Stimulated activated naive CD8-positive, alpha-beta T cell treated with anti-CD3 and anti-CD28 coated beads, Interleukin-15, amount 100 ng/mL, for 72 hours (primary cell): Measurements from ENCODE around the gene MYH6.
"Not testable (repeated sequence)": the region's sequence is repeated elsewhere in the genome, so short reads cannot be mapped to it uniquely, and the experiment has no call there.

Experiments used
- ATAC-seq: fragments of 150-1000 bp; cut with Tn5 transposase; 2 replicates; pipeline ENCODE4 v1.10.0; 2021; ENCODE audit warnings: mild to moderate bottlenecking, moderate library complexity
- DNase-seq, 2 donors: peaks; one replicate each; pipeline ENCODE4 v3.0.0; 2021 to 2022
- H3K27ac Mint-ChIP-seq, 2 donors: one replicate each; pipeline ENCODE4 v1.8.0; 2022; ENCODE audit warnings: mild to moderate bottlenecking in 2 of 2, mixed read lengths in 2 of 2, moderate library complexity in 2 of 2
- H3K27me3 Mint-ChIP-seq: one replicate; pipeline ENCODE4 v1.8.0; 2022; ENCODE audit warnings: mixed read lengths
- H3K4me1 Mint-ChIP-seq: one replicate; pipeline ENCODE4 v1.8.0; 2022; ENCODE audit warnings: mild to moderate bottlenecking, mixed read lengths
- H3K4me3 Mint-ChIP-seq, 2 donors: one replicate each; pipeline ENCODE4 v1.8.0; 2022; ENCODE audit warnings: mild to moderate bottlenecking in 2 of 2, mixed read lengths in 2 of 2, moderate library complexity in 1 of 2
- H3K9me3 Mint-ChIP-seq, 2 donors: one replicate each; pipeline ENCODE4 v1.8.0; 2022; ENCODE audit warnings: mixed read lengths in 2 of 2

MYH6 gene

GRCh38 chr14:23428686-23429495 lies 20.8 kb upstream of the MYH6 start:
- peak overlapping the region in 1 of 2 donors; percentile 14 for H3K27ac Mint-ChIP-seq
- DNase-seq = no peak
- H3K4me1 Mint-ChIP-seq = no peaks in the 10 kb centered on the region
- ATAC-seq = no peak
- peaks cover 6% of the 10 kb centered on the region for H3K27me3 Mint-ChIP-seq
- no peaks in the 10 kb centered on the region for H3K9me3 Mint-ChIP-seq
- no peak overlapping the region for H3K4me3 Mint-ChIP-seq

DNA sequence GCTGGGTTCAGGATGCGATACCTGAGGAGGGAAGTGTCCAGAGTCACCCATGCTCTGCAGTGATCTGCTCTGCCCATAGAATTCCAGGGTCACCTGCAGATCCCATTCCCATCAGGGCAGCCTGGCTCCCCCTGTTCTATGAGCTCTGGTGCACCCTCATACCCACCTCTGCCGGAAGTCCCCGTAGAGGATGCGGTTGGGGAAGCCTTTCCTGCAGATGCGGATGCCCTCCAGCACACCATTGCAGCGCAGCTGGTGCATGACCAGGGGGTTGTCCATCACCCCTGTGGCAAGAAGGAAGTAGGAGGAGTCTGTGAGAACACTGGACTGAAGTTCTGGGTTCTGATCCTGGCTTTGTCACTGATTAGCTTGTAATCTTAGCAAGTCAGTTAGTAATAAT lies 17.7 kb upstream of the MYH6 start:
- ATAC-seq = not testable (repeated sequence)

GRCh38 chr14:23425169-23425568 lies 17.1 kb upstream of the MYH6 start:
- ATAC-seq = no peak
- Mint-ChIP-seq H3K9me3 (no peaks in the 10 kb centered on the region), H3K27me3 (no peaks in the 10 kb centered on the region), H3K4me1 (peaks cover 18% of the 10 kb centered on the region), H3K27ac (no peak overlapping the region), H3K4me3 (no peak overlapping the region)
- DNase-seq = no peak

More for the DNA sequence above, 17.7 kb upstream of the MYH6 start:
- H3K4me3 Mint-ChIP-seq, H3K27ac Mint-ChIP-seq, H3K9me3 Mint-ChIP-seq, H3K27me3 Mint-ChIP-seq, DNase-seq: not testable (repeated sequence)
- peaks cover 16% of the 10 kb centered on the region for H3K4me1 Mint-ChIP-seq

DNA sequence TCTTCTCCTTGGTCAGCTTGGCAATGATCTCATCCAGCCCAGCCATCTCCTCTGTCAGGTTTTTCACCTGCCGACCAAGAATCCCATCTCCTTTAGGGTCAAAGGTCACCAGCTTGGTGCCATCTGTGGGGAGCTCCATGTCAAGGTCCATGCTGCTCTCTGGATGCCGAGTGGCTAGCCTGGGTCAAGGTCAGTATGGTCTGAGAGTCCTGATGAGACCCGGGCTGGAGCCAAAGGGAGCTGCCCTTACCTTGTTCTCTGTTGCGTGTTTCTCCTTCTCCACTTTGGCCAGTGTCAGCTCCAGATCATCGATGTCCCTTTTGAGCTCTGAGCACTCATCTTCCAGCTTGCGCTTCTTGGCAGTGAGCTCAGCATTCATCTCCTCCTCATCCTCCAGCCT lies 15.6 kb upstream of the MYH6 start:
- no peaks in the 10 kb centered on the region for H3K9me3 Mint-ChIP-seq
- peaks cover 18% of the 10 kb centered on the region for H3K4me1 Mint-ChIP-seq
- ATAC-seq = no peak
- DNase-seq = no peak
- H3K4me3 Mint-ChIP-seq = no peak overlapping the region
- peaks cover 8% of the 10 kb centered on the region for H3K27me3 Mint-ChIP-seq
- H3K27ac Mint-ChIP-seq = peak overlapping the region in 1 of 2 donors; percentile 9

DNA sequence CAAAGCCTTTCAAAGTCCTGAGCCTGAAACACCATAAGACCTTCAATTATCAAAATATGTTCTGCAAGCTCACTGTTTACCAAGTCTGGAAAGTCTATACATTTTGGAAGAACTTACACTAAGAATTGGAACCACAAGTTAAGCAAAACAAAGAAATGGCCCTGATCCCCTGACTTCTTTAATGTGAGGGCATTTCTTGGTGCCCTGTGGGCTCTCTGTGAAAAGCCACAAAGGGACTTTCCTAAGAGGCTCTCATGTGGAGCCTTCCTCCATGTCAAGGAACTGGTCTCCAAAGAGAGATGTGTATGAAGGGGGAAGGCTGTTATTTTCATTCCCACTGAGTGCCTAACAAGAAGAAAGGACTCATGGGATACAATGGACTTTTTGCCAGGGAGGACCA lies 13.5 kb upstream of the MYH6 start:
- H3K9me3 Mint-ChIP-seq = no peaks in the 10 kb centered on the region
- DNase-seq (peak; percentile 40 to 68), ATAC-seq (peak; percentile 97)
- H3K27me3 Mint-ChIP-seq = peaks cover 8% of the 10 kb centered on the region
- H3K27ac Mint-ChIP-seq = peak overlapping the region; percentile 88 to 89
- H3K4me3 Mint-ChIP-seq = peak overlapping the region; percentile 25 to 66
- peaks cover 18% of the 10 kb centered on the region for H3K4me1 Mint-ChIP-seq

DNA sequence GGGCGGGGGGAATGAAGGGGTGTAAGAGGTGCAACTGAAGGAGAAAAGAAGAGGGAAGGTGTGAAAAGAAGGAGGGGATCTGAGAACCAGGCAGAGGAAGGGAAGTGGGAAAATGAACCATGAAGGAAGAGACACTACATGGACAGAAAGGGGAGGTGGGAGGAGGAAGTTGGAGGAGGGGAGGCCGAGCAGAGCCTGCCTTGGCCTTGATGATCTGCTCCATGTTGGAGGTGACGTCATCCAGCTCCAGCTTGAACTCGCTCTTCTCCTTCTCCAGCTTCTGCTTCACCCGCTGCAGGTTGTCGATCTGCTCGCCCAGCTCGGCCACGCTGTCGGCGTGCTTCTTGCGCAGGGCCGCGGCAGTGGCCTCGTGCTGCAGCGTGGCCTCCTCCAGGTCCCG lies 11.6 kb upstream of the MYH6 start:
- not testable (repeated sequence) for H3K4me3 Mint-ChIP-seq, H3K27me3 Mint-ChIP-seq, H3K9me3 Mint-ChIP-seq, DNase-seq, ATAC-seq
- H3K4me1 Mint-ChIP-seq = peaks cover 18% of the 10 kb centered on the region
- peak overlapping the region in 1 of 2 donors; percentile 72 for H3K27ac Mint-ChIP-seq

GRCh38 chr14:23418021-23418420 lies 9.9 kb upstream of the MYH6 start:
- H3K27ac Mint-ChIP-seq = peak overlapping the region in 1 of 2 donors; percentile 19
- H3K4me1 Mint-ChIP-seq = peaks cover 18% of the 10 kb centered on the region
- H3K27me3 Mint-ChIP-seq = peaks cover 8% of the 10 kb centered on the region

GRCh38 chr14:23417269-23417668 lies 9.2 kb upstream of the MYH6 start:
- H3K9me3 Mint-ChIP-seq, DNase-seq, H3K4me3 Mint-ChIP-seq, H3K27me3 Mint-ChIP-seq, ATAC-seq: not testable (repeated sequence)
- Mint-ChIP-seq H3K4me1 (peaks cover 17% of the 10 kb centered on the region), H3K27ac (peak overlapping the region in 1 of 2 donors; percentile 50)

More at GRCh38 chr14:23418021-23418420, 9.9 kb upstream of the MYH6 start:
- Mint-ChIP-seq H3K4me3 (no peak overlapping the region), H3K9me3 (no peaks in the 10 kb centered on the region)
- DNase-seq = no peak
- no peak for ATAC-seq

DNA sequence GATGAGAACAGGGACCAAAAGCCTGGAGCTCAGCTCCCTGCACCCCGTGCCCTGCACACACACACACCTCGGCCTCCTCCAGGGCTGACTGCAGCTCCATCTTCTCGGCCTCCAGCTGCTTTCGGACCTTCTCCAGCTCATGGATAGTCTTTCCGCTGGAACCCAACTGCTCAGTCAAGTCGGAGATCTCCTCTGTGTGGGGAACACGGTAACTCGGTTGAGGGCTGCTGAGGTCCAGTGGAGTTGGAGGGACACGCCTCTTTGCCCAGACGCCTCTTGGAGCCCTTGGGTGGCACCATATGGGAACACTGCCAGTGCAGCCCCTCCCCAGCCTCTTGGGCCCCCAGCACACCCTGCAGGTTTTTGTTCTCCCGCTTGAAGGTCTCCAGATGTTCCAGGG lies 8.7 kb upstream of the MYH6 start:
- ATAC-seq = no peak
- Mint-ChIP-seq H3K27me3 (peaks cover 8% of the 10 kb centered on the region), H3K4me1 (peaks cover 12% of the 10 kb centered on the region)

GRCh38 chr14:23415821-23416778 lies 8.0 kb upstream of the MYH6 start:
- Mint-ChIP-seq H3K4me3 (no peak overlapping the region), H3K27ac (no peak overlapping the region), H3K4me1 (peaks cover 5% of the 10 kb centered on the region), H3K9me3 (no peaks in the 10 kb centered on the region), H3K27me3 (peaks cover 8% of the 10 kb centered on the region)
- DNase-seq (no peak), ATAC-seq (no peak)

More for the DNA sequence above, 8.7 kb upstream of the MYH6 start:
- no peak overlapping the region for H3K4me3 Mint-ChIP-seq
- no peak for DNase-seq
- no peaks in the 10 kb centered on the region for H3K9me3 Mint-ChIP-seq
- H3K27ac Mint-ChIP-seq = no peak overlapping the region

DNA sequence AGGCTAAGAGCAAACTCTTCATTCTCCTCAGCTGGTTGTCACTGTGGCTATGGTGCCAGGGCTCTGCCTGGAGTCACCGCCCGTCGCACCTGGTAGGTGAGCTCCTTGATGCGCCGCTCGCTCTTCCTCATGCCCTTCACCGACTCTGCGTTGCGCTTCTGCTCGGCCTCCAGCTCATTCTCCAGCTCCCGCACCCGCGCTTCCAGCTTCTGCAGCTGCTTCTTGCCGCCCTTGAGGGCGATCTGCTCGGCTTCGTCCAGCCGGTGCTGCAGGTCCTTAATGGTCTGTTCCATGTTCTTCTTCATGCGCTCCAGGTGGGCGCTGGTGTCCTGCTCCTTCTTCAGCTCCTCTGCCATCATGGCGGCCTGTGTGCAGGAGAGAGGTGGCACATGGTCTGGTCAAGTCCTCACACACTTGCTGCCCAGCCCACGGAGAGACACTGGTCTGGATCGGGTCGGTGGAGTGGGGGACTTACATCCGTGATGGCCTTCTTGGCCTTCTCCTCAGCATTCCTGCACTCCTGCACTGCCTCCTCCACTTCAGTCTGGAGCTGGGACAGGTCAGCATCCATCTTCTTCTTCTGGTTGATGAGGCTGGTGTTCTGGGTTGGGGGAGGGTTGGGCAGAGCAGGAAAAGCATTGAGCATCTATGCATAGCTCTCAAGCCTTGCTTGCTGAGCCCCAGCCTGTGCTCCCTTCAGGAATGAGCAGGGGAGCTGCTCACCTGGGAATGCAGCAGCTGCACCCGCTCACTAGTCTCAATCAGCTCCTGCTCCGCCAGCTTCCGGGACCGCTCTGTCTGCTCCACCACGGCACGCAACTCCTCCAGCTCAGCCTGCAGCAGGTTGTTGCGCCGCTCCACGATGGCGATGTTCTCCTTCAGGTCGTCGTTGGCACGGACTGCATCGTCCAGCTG lies 7.1 kb upstream of the MYH6 start:
- Mint-ChIP-seq H3K27me3 (peaks cover 8% of the 10 kb centered on the region), H3K4me1 (no peaks in the 10 kb centered on the region), H3K27ac (peak overlapping the region in 1 of 2 donors; percentile 4), H3K9me3 (no peaks in the 10 kb centered on the region), H3K4me3 (no peak overlapping the region)
- DNase-seq (no peak), ATAC-seq (no peak)

- ATAC-seq (no peak), DNase-seq (no peak)
- Mint-ChIP-seq H3K27ac (peak overlapping the region in 1 of 2 donors; percentile 45), H3K9me3 (no peaks in the 10 kb centered on the region), H3K4me1 (no peaks in the 10 kb centered on the region), H3K27me3 (peaks cover 5% of the 10 kb centered on the region), H3K4me3 (no peak overlapping the region)
Measured at GRCh38 chr14:23414254-23414653, 6.2 kb upstream of the MYH6 start.

- Mint-ChIP-seq H3K27me3 (no peaks in the 10 kb centered on the region), H3K9me3 (no peaks in the 10 kb centered on the region), H3K4me1 (no peaks in the 10 kb centered on the region), H3K4me3 (no peak overlapping the region), H3K27ac (peak overlapping the region in 1 of 2 donors; percentile 49)
- ATAC-seq = no peak
- no peak for DNase-seq
Measured at GRCh38 chr14:23413681-23414080, 5.6 kb upstream of the MYH6 start.

DNA sequence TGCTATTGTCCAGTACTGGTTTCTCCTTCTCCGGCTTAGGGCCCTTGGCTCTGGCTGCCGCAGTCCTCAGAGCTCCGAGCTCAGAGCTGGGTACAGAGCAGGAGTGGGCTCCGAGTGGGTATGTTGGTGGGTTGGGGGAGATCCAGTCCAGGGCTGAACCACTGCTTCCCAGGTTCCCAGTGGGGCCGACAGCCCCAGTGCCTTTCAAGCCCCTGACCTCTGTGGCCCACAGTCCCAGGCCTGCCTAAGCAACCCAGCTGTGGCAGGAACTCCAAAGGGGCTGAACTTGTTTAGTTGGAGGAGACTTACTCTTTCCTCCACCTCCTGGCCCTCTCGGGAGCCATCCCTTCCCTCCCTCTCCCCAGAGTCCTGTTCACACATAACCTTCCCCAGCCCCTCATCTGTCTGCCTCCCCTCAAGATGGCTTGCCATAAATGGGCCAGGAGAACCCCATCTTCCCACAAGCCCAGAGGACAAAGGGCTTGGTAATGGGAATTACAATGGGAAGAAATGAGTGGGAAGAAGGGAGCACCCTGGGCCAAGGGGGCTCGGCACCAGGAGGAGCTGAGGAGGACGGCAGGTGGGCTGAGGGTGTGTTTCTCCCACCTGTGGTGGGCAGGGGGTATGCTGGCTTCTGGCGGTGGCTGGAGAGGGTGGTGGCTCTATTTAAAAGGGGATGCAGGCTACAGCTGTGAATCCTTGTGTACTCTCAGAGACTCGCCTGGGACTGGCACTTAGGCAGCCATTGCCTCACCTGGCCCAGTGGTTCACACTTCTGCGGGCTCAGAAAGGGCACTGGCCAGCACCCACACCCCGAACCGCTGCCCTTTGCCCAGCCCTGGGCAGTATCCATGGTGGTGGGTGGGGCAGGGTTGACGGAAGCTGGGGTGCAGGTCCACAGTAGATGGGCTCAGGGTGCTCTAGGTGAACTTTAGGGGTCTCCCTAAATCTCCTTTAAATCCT lies 3.8 kb upstream of the MYH6 start:
- Mint-ChIP-seq H3K27me3 (no peaks in the 10 kb centered on the region), H3K4me1 (no peaks in the 10 kb centered on the region), H3K27ac (peak overlapping the region; percentile 23 to 74), H3K4me3 (no peak overlapping the region), H3K9me3 (no peaks in the 10 kb centered on the region)
- DNase-seq (no peak), ATAC-seq (no peak)
